Forelimb muscle (tissue), 1 donor: ENCODE measurements around the gene SSBP2. TPM values are rescaled to one million over a fixed set of nuclear protein-coding genes. Genes with fewer than 3 reads are reported as not detected.
"Not testable (repeated sequence)": the region's sequence is repeated elsewhere in the genome, so short reads cannot be mapped to it uniquely, and the experiment has no call there.

ENCODE experiments used
- DNase-seq: peaks from one replicate; pipeline ENCODE4 v3.0.0-alpha.2; 2013; ENCODE audit warnings: low read depth
- polyA plus RNA-seq: library from polyadenylated mRNA; unstranded; fragments of 120-200 nt; gene quantifications from one replicate; pipeline ENCODE4 v1.2.1, GENCODE V29; 2013; ENCODE audit not compliant: insufficient read length

The SSBP2 gene
- polyA plus RNA-seq, 1 donor: 64.3 TPM

GRCh38 chr5:81660624-81661023 is 90.3 kb downstream of the SSBP2 start:
- not testable (repeated sequence) for DNase-seq

DNA sequence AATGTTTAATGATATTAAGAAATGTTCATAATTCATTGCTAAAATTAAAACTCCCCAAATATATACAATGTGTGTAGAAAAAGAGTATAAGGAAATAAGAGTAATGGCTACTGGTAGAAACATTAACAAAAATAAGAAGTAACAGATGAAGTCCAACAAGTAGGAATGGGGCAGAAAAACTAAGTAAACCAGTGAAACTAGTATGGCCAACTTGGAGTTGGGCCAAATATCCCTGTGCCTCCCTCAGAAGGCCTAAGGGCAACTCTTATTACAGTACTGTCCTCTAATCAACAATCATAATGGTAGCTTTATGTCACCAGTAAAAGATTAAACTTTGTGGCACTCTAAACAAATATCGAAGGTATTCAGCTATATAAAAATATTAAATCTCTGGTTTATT is 93.5 kb downstream of the SSBP2 start:
- DNase-seq: no peak

DNA sequence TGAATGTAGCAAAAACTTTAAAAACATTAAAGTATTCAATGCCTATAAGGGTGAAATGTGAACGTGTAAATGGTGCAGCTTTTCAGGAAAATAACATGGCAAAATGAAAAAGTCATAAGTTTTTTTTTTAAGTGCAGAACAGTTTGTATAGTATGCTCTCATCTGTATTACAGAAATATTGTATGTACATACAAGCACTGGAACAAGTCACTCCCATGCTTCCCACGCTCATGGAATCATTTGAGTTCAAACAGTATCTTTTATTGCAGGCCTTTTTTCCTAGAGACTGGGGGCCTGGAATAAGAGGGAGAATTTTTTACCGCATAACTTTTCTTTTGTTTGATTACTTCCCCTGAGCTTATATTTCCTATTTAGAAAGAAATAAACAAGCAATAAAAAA is 94.1 kb downstream of the SSBP2 start:
- no peak for DNase-seq

DNA sequence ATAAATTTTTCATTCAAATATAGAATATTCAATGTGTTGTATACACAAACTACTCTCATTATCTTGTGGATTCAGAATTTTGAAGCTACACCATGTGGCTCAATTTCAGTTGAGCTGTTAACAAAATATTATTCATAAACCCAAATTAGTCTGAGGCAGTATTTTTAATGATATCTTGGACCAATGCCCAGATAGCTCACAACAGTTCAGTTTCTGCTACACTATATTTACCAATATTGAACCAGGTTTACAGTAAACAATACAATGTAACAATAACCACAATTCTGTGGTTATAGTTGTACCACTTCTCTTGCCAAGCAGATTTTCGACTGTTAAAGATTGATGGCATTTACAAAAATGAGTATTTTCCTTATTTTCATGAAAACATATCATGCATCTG is 99.9 kb downstream of the SSBP2 start:
- DNase-seq: no peak

DNA sequence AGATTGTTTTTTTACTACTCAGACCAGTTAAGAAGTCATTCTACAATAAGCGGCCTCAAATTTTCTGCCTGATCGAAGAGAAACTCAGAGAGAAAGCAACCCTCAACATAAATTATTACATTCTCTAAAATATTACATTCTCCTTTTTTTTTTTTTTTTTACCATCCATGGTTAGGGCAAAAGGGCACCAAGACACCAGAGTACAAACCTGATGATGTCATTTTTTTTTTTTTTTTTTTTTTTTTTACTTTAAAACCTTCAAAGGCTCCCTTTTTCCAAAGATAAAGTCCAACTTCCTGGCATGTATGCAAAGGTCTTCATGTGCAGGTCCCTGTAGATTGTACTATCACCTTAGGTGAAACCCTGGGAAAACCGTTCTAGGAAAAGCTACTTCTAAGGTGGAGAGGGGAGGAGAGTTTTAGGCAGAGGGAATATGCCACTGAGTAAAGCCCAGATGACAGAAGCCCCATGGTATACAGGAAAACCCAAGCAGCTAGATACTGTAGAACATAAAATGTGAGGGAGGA is 104.4 kb downstream of the SSBP2 start:
- no peak for DNase-seq

DNA sequence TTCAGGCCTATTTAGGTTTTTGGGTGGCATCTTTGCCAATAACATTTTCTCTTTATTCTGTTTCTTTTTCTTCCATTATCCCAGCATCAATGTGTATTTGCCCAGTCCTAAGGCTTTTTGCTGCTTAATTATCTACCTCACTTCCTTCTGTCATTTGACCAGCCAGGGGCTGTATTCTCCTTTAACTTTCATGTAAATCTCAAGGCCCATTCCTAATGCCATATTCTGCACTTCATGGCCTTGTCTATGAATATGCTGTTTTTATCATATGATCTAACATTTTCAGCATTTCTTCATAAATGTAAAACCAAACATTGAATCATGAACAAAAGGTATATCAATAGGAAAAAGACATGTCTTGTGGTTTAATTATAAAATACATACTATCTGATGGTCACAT is 108.7 kb downstream of the SSBP2 start:
- DNase-seq: no peak

GRCh38 chr5:81639556-81639955 is 111.3 kb downstream of the SSBP2 start:
- DNase-seq: no peak

- no peak for DNase-seq
Observed at GRCh38 chr5:81638471-81638870, 112.4 kb downstream of the SSBP2 start.

GRCh38 chr5:81633891-81634290 is 117.0 kb downstream of the SSBP2 start:
- no peak for DNase-seq

GRCh38 chr5:81633471-81633870 is 117.4 kb downstream of the SSBP2 start:
- no peak for DNase-seq

- DNase-seq: no peak
Observed at GRCh38 chr5:81632679-81633078, 118.2 kb downstream of the SSBP2 start.

DNA sequence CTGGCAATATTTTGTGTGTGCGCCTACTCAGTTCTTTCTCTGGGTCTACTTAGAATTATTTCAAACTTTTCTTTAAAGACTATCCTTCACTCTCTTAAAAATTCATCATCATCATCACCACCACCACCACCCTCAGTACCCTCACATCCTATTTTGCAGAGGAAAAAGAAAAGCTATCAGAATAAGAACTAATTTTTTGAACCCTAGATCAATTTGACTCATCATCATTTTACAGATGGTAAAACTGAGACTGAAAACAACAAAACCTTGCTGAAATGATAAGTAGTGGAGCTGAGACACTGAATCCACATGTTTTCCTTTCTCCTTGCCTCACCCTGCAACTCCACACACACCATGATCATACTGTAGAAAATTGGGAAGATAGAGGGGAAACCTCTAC is 119.3 kb downstream of the SSBP2 start:
- no peak for DNase-seq

- DNase-seq: no peak
Observed at GRCh38 chr5:81631124-81631523, 119.8 kb downstream of the SSBP2 start.

DNA sequence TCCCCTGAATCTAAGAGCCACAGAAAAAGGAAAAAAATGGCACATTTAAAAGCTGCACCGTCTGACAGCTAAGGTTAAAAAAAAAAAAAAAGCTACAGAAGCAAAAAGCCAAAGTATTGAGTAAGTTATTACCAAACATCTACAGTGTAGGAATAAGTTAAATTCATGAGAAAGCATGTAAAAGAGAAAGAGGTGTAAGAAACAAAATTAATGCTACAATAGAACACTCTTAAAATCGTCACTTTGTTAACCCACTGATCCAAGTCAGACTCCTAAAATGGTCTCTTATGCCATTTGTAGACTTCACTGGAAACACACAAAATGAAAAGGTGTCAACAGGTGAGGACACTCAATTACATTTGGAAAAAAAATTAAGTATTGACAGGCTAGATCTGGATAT is 120.2 kb downstream of the SSBP2 start:
- no peak for DNase-seq

DNA sequence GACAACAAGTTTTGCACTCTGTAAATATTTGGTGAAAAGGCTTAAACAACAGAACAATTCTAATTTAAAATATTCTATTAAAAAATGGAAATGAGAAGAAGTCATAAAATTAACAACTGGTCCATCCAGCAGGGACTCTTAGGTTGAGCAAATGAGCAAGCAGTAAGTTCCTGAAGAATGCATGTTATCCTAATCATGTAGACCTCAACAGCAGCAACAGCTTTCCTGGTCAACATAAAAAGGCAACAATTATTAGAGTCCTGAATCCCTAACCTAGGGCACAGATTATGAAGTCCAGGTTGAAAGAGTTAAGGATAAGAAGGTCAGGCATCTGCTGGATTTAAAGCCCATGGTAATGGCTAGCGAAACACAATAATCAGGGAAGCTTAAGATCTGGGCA is 120.9 kb downstream of the SSBP2 start:
- DNase-seq: no peak

GRCh38 chr5:81628061-81628460 is 122.8 kb downstream of the SSBP2 start:
- not testable (repeated sequence) for DNase-seq

DNA sequence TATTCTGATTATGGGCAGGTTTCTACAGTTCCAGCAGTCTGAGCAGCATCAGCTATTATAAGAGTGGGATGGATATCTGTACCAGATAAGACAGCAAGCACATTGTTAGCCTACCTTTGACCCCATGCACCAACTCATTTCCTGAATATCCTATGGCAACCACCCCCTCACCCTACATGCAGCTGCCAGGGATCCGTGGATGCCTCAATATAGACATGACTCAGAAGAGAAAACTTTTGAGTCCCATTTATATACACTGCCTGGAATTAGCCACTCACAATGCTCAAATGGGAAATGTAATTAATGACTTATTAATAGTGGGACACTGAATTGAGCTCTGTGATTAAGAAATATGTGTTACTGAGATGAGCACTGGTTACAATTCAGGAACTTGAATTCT is 124.4 kb downstream of the SSBP2 start:
- no peak for DNase-seq

- no peak for DNase-seq
Observed at GRCh38 chr5:81609810-81610375, 141.0 kb downstream of the SSBP2 start.

- no peak for DNase-seq
Observed at GRCh38 chr5:81608976-81609375, 141.9 kb downstream of the SSBP2 start.

DNA sequence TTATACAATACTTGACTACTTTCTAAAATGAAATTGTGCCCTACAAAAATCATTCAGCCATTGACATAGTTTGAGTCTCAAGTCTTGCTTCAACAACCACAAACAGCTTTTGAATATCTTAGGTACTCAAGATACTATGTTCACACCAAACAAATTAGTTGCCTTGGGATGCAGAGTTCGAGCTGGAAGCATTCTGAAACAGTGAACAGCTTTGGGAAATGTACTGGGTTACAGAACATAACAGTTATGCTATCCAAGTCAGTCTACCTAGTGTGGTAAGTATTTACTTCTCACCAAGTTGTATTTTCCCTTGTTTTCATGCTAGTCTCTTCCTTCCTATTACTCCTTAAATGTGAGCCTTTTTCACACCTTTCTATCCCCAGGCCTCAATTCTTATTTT is 143.2 kb downstream of the SSBP2 start:
- no peak for DNase-seq

DNA sequence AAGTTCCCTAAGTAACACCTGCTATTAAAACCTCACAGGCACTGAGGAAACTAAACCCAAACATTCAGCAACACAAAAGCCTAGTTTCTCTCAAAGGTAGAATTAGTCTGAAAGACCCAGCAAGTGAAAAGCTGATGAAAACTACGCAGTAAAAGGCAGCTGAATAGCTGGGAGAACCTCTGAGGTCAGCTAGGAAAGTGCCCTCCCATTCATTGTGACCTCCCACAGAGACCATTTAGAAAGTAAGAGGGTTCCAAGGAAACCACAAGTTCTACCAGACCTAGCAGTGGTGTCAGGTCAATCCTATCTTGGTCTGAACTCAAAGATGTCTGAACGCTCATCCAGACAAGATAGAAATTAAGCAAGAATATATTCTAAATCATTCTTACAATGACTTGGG is 144.7 kb downstream of the SSBP2 start:
- no peak for DNase-seq

GRCh38 chr5:81605299-81605698 is 145.6 kb downstream of the SSBP2 start:
- no peak for DNase-seq

DNA sequence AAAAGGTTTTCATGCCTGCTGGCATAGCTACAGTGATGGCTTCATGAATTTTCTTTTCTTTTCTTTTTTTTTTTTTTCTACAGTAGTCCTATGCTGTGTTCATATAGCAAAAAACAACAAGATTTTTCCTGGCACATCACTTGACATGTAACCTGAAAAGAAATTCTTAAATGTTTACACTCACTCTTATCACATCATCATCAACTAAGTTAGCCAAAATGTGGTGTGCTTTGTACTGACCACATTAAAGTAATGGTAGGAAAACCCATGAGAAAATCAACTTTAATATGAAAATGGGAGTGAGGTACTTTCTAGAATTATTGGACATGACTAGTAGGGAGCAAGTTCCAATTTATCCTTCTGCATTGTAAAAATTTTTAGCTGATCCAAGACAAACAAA is 146.7 kb downstream of the SSBP2 start:
- DNase-seq: no peak

DNA sequence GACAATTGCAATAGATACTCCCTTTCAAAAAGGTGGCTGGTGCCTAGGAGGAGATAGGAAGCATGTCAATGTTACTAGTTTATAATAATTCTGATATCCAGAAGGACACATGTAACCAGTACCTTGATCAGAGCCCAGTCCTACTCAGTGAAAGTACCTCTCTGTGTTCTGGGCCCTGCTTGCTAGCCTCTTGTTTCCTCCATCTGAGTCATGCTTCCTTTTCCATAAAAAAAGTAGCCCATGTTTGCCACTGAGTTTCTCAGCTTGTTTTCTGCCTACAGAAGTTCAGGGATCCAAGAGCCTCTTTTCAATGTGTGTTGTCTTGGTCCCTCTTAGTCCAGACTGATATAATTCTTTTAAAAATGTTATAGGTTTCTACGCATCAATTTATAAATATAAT is 149.0 kb downstream of the SSBP2 start:
- no peak for DNase-seq
